Epithelial cell of esophagus (primary cell): ENCODE data around the gene GC.

ENCODE experiments used
- DNase-seq: peaks from one replicate; pipeline ENCODE4 v3.0.0; 2010; ENCODE audit warnings: low read depth
- H3K4me3 ChIP-seq: 2 replicates; pipeline ENCODE4 v1.5.1; 2011; ENCODE audit warnings: mild to moderate bottlenecking, low read length, control low read depth
- TF ChIP-seq, protein P1 (sequence below): IDR thresholded peaks from 2 replicates; pipeline ENCODE4 v1.5.1; 2011; ENCODE audit warnings: low read depth, mild to moderate bottlenecking, low read length, control low read depth, inconsistent platforms; ENCODE audit not compliant: insufficient read depth; ENCODE audit errors: missing control alignments

Gene GC

DNA sequence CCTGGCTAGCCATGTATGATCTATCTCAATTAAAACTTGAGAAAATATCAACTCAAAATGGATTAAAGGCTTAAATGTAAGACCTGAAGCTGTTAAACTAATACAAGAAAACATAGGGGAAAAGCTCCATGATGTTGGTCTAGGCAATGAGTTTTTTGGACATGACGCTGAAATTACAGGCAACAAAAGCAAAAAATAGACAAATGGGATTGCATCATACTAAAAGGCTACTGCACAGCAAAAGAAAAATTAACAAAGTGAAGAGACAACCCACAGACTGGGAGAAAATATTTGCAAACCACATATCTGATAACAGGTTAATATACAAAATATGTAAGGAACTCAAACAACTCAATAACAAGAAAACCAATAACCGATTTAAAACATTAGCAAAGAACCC is 8.4 kb downstream of the GC start:
- H3K4me3 ChIP-seq, result no peak overlapping the region
- TF ChIP-seq, protein P1, sequence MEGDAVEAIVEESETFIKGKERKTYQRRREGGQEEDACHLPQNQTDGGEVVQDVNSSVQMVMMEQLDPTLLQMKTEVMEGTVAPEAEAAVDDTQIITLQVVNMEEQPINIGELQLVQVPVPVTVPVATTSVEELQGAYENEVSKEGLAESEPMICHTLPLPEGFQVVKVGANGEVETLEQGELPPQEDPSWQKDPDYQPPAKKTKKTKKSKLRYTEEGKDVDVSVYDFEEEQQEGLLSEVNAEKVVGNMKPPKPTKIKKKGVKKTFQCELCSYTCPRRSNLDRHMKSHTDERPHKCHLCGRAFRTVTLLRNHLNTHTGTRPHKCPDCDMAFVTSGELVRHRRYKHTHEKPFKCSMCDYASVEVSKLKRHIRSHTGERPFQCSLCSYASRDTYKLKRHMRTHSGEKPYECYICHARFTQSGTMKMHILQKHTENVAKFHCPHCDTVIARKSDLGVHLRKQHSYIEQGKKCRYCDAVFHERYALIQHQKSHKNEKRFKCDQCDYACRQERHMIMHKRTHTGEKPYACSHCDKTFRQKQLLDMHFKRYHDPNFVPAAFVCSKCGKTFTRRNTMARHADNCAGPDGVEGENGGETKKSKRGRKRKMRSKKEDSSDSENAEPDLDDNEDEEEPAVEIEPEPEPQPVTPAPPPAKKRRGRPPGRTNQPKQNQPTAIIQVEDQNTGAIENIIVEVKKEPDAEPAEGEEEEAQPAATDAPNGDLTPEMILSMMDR, result no peak
- DNase-seq, result no peak

DNA sequence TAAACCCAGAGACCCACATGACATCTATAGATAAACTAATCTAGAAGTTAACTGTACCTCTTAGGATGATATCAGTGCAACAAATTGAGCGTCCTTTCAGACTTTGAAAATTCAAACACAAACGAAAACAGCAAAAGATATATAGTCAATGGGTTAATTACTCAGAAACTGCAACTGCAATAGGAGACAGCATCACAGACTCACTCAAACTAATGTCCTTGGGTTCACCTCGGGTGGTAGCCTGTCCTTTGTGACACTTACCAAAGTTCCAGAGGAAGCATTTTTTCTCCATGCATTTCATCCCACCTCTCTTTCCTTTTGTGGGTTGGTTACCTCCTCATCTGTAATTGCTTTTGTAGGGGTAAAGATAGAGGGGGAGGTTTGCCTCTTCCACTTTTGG is 9.7 kb downstream of the GC start:
- no peak overlapping the region for H3K4me3 ChIP-seq
- DNase-seq, result no peak
- TF ChIP-seq, protein P1, result no peak

DNA sequence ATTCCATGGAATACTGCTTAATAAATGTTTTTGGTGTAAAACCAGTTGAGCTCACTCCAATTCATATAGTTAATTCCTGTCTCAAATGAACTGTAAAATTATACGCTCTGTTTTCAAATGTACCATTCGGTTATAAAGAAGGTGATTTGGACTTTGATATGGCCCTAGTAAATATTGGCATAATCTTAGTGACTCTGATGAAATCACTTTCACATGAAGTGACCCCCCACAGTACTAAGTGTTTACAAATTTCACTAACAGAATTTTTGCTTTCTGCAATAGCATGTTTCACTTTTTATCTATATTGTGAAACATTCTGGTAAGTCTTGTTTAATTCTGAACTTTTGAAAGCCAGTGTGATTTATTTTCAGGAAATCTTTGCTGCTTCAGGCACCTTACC is 10.9 kb downstream of the GC start:
- no peak overlapping the region for H3K4me3 ChIP-seq
- TF ChIP-seq, protein P1, result no peak
- no peak for DNase-seq

DNA sequence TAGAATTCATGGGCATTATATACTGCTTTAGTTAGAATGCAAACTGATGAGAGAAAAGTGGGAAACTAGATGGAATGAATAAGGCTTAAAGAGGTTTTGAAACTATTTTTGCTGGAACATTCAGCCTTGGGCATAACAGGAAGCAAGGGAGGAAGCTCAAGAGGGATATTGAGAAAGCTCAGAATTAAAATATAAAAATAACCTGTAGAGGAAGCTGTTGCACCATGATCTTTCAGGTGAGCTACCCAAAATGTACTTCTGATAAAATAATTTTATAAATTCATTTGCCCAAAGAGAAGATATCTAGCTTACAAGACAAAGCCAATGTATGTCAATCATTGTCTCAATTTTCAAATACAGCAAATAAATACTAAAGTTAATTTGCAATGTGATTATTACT is 11.3 kb downstream of the GC start:
- DNase-seq, result peak; percentile 20
- no peak overlapping the region for H3K4me3 ChIP-seq
- TF ChIP-seq, protein P1, result peak; percentile 30

DNA sequence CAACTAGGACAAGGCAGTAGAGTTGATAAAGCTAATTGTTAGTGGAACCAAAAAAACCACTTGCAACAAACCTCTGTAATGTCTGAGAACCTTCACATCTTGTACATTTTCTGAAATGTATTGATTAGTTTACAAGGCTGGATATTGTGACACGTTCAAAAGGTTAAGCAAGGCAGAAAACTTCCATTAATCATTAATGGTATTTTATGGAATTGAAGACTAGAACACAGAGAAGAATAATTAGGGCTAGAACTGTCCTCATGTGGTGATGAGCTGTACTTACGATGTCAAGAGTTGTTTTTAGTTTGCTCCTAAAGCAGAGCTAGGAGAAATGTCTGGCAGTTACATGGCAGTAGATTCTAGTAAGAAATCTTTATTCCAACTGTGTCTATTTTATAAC is 12.3 kb downstream of the GC start:
- H3K4me3 ChIP-seq, result no peak overlapping the region
- TF ChIP-seq, protein P1, result no peak

DNA sequence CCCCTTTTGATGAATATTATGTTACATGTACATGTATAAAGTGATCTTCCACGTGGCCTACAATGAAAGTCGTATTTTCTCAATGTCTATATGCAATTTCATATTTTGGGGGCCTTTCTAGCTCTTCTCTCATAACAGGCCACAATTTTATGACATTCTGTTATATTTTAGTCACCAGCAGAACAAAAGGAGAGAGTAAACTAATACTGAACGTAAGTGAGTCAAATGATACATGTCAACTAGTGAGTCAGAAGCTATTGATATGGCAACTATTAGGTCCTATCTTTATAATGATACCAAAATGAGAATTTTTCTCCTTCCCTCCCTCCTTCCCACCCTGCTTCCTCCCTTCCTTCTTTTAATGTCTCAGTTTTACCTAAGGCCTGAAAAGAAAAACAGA is 14.4 kb downstream of the GC start:
- TF ChIP-seq, protein P1, result no peak
- DNase-seq, result no peak
- H3K4me3 ChIP-seq, result no peak overlapping the region

More for the DNA sequence above, 12.3 kb downstream of the GC start:
- DNase-seq, result no peak

DNA sequence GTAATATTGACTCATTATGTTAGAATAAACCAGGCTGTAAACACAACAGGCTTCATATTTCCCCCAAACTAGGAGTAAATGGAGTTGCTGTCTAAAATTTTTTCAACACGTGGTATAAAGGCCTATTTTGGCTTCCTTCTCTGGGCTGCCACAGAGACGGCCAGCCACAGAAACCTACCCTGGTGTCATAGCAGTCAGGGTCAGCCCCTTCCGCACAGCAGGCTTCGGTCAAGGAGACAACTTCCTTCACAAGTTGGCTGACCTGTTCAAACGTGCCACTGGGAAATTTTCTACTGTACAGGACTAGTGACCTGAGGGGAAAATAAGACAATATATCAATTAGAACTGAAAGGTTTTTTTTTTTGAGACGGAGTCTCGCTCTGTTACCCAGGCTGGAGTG is 15.8 kb downstream of the GC start:
- TF ChIP-seq, protein P1, result no peak
- no peak overlapping the region for H3K4me3 ChIP-seq
- DNase-seq, result no peak
